NCI-H2081 (cell line): ENCODE results near the gene PKHD1.

ENCODE experiments used
- DNase-seq, 2 experiments: peaks; one replicate each; lab custom pipeline; 2025; lab: John Stamatoyannopoulos, UW

PKHD1 gene

DNA sequence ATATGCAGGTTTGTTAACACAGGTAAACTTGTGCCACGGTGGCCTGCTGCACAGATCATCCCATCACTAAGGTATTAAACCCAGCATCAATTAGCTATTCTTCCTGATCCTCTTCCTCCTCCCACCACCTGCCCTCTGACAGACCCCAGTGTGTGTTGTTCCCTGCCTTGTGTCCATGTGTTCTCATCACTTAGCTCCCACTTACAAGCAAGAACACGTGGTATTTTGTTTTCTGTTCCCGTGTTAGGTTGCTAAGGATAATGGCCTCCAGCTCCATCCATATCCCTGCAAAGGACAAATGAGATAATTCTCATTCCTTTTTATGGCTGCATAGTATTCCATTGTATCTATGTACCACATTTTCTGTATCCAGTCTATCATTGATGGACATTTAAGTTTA, 294.0 kb downstream of the PKHD1 start:
- no peak for DNase-seq

- no peak for DNase-seq
Measured at GRCh38 chr6:51792273-51793030, 295.0 kb downstream of the PKHD1 start.

- DNase-seq: no peak
Measured at GRCh38 chr6:51790946-51791345, 296.5 kb downstream of the PKHD1 start.

GRCh38 chr6:51788121-51788520, 299.3 kb downstream of the PKHD1 start:
- no peak for DNase-seq

DNA sequence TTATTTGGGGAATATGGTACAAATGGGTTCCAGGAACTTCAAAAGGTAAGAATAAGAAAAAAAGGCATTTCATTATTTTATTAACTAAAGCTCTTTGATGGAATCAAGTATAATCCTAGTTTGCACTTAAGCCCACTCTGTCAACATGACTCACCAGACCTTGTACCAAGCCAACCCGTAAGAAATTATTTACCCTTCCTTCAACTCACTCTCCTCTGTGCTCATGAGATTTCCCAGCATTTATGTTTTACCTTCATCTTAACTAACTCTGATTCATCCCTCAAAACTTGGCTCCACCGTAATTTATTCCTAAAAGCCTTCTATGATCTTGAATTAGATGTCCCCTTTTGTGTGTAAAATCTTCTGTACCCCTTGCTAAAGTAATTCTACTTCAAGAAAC, 308.7 kb downstream of the PKHD1 start:
- DNase-seq: no peak

GRCh38 chr6:51777618-51778017, 309.8 kb downstream of the PKHD1 start:
- DNase-seq: no peak

DNA sequence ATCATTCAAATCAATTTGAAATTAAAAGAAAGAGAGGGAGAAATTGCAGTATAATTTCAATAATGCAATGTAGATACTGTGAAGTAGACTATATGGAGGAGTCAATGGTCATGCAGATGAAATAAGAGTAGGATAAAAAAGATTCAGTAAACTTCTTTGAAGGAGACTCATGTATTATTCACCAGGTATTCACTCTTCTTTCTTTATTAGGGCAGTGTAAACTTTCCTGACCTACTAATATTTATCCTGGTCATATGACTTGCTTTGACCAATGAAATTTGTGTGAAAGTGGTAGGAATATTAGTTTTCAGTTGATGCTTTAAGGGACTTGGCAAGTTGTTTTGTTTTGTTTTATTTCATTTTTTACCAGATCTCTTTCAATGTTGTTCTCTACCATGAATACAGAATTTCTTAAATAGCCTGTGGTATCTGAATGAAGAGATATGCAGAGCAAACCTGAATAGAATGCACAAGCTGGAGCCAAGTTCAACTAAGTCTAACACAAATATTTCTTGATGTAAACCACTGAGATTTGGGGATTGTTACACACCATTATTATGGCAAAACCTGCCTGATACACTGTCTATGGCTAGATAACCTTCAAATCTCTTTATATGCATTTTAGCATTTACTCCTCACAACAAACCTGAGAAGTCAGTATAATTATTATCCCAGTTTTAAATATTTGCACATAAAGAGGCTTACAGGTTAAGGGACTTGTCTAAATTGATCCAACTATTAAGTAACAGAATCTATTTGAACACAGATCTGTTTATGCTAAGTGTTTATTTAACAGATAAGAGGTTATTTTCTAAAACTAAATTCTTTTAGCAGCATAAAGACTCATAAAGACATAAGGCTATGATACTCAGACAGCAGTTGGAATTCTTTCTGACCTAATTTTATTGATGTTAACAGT, 311.2 kb downstream of the PKHD1 start:
- DNase-seq: no peak

DNA sequence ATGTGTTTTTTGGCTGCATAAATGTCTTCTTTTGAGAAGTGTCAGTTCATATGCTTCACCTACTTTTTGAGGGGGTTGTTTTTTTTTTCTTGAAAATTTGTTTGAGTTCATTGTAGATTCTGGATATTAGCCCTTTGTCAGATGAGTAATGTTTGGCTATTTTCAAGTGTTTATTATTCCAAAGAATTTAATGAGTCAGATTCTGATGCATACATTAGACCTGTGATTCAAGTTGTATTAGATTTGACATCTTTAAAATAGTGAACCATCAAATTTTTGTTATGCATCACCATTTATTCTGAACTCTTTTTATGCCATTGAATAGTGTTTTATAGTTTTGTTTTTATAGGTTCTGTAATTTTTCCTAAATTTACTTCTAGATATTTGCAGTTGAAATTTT, 319.3 kb downstream of the PKHD1 start:
- DNase-seq: no peak

GRCh38 chr6:51765230-51765629, 322.2 kb downstream of the PKHD1 start:
- DNase-seq: no peak

DNA sequence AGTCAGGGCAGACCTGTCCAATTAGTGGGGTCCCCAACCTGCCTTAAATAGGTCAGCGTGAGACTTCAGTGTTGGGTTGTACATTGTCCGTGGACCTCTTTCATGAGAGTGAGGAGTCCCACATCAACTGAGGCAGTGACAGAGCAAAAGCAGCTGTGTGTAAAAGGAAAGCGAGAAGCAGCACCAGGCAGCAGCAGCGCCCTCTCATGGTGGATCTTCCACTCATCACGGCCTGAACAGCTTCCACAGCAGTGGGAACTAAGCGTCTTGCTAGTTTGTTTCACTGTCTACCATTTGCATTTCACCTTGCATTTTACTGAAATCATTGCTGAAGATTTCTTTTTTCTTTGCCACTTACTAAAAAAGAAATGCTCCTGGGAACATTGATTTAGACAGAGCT, 333.8 kb downstream of the PKHD1 start:
- peak in 1 of 2 experiments; percentile 12 for DNase-seq

GRCh38 chr6:51743999-51744398, 343.4 kb downstream of the PKHD1 start:
- DNase-seq: no peak

- no peak for DNase-seq
Measured at GRCh38 chr6:51740658-51741057, 346.8 kb downstream of the PKHD1 start.

- DNase-seq: no peak
Measured at GRCh38 chr6:51738614-51739013, 348.8 kb downstream of the PKHD1 start.

DNA sequence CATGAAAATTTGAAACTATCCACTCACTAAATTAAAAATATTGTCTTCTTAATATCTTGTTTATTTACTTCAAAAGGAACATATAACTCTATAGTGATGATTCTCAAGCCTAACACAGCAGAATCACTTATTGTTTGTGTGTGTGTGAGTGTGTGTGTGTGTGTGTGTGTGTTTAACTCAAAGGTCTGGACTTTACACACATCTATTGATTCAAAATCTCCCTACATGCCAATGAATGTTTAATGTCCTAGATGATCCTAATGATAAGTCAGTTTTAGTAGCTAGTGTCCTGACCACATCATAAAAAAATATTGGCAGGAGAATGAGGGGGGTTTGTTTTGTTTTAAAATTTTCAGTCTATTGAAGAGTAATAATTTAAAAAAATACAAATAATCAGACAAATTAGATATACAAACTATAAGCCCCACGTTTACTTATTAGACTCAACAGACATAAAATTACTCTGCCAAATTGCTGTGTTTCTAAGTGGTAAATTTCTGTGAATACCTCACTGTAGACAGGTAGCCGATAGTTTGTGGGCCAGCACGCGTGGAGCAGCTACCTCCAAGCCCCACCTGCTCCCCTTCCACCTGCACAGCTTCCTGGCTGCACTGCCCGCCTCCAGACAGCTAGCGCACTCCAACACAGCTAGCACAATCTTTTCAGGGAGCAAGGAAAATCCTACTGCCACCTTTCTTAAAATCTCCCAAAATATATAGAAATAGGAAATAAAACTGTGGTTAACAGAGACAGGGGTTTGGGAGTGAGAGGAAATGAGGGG, 349.6 kb downstream of the PKHD1 start:
- DNase-seq: no peak

DNA sequence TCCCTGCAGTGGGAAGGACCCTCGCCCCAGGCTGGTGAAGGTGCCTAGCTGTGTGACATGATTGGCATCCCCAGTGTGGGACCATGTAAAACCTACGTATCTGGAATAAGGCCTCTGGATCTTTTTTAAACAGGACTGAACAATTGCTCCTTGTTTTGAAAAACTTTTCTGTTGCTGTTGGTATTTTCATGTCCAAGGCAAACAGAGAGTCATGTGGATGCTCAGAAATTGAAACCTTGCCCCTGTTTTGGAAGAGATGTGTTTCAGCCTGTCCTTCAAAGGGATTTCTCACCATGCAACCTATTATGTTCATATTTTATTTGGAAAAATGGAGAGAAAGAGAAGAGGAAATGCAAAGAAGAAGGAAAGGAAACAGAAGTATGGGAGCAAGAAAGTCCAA, 362.3 kb downstream of the PKHD1 start:
- DNase-seq: no peak

GRCh38 chr6:51720327-51720726, 367.1 kb downstream of the PKHD1 start:
- no peak for DNase-seq

GRCh38 chr6:51719297-51719696, 368.1 kb downstream of the PKHD1 start:
- DNase-seq: no peak

DNA sequence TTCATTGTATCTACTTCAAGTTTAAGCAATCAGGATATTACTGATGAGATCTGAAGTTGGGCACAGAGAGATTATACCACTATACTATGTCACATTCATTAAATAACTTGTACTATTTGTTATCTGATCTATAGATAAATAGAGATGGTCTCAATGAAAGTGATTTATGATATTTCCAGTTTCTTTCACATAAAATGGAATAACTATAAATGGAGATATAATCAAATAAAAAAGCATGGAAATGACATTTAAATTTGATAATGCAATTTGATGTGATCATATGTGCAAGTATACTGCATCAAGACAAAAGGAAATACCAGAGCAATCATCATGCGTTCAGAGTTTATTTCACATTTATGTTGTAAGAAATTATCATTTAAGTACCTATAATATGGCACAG, 368.9 kb downstream of the PKHD1 start:
- DNase-seq: no peak

GRCh38 chr6:51717477-51717876, 369.9 kb downstream of the PKHD1 start:
- DNase-seq: no peak

- DNase-seq: no peak
Measured at GRCh38 chr6:51711876-51712275, 375.5 kb downstream of the PKHD1 start.

GRCh38 chr6:51706086-51706485, 381.3 kb downstream of the PKHD1 start:
- DNase-seq: no peak

DNA sequence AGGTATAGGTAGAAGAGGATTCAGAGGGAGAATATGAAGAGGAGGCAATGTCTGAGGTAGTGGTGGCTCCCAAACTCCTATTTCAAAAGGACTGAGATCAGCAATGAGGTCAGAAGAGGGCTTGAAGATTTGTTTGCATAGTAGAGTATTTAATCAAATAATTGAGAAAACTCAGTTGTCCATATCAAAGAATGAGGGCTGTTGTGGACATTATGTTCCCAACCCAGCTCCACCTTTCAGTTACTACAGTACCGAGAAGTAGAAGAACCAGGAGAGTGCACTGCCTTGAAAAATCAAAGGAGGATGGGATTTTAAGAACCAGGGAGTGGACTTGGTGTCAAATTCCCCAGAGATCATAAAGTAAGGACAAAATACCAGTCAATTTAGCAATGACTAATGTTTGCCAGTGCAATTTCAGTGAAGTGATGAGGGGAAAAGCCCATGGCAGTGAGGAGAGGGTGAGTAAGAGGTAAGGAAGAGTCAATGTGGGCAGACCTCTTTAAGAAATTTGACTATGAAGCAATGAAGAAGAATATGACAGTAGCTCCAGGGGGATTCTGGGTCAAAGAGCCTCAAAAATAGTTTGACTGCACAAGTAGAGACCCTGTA, 382.4 kb downstream of the PKHD1 start:
- DNase-seq: no peak
